ENCODE results near the gene MOGAT2. TPM values are rescaled to one million over a fixed set of nuclear protein-coding genes. Genes with fewer than 3 reads are reported as not detected.
"Not testable (repeated sequence)": the region's sequence is repeated elsewhere in the genome, so short reads cannot be mapped to it uniquely, and the experiment has no call there.

MOGAT2 gene
- total RNA-seq, 2 donors from 2014 or later, result not detected

DNA sequence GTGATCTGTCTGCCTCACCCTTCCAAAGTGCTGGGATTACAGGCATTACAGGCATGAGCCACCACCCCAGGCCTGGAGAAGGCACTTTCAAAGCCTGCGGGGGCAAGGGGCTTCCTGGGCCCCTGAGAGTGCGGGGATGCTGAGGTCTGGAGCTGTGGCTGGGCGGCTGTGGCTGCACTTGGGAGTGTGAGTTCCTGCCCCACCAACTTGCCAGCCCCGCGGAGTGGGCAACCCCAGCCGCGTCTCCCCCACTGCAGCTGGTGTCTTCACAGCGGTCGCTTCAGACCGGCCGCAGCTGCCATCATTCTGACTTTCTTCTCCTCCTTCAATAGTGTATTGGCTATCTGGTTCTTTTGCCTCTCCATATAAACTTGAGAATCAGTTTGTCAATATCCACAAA, 38.1 kb upstream of the MOGAT2 start:
- Mint-ChIP-seq H3K27me3 (ENCODE audit: insufficient read depth) (peaks cover 58% of the 10 kb centered on the region), H3K27ac (no peak overlapping the region), H3K4me1 (no peaks in the 10 kb centered on the region), H3K9me3 (peaks cover 6% of the 10 kb centered on the region), H3K36me3 (ENCODE audit: low read depth) (no peaks in the 10 kb centered on the region), H3K4me3 (no peak overlapping the region)
- peaks cover 34% of the 10 kb centered on the region for H3K27me3 ChIP-seq (ENCODE audit: control insufficient read depth, insufficient read depth, low read length, poor library complexity, severe bottlenecking)
- no peaks in the 10 kb centered on the region for H3K36me3 ChIP-seq (ENCODE audit: control insufficient read depth, insufficient read depth, low read length)
- H3K27ac ChIP-seq (ENCODE audit: low read depth, low read length), result no peak overlapping the region
- TF ChIP-seq, protein P1, sequence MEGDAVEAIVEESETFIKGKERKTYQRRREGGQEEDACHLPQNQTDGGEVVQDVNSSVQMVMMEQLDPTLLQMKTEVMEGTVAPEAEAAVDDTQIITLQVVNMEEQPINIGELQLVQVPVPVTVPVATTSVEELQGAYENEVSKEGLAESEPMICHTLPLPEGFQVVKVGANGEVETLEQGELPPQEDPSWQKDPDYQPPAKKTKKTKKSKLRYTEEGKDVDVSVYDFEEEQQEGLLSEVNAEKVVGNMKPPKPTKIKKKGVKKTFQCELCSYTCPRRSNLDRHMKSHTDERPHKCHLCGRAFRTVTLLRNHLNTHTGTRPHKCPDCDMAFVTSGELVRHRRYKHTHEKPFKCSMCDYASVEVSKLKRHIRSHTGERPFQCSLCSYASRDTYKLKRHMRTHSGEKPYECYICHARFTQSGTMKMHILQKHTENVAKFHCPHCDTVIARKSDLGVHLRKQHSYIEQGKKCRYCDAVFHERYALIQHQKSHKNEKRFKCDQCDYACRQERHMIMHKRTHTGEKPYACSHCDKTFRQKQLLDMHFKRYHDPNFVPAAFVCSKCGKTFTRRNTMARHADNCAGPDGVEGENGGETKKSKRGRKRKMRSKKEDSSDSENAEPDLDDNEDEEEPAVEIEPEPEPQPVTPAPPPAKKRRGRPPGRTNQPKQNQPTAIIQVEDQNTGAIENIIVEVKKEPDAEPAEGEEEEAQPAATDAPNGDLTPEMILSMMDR (conservative IDR thresholded peaks at IDR 0.05), result no peak
- no peak overlapping the region for H3K9ac ChIP-seq (ENCODE audit: extremely low read depth, low read length, poor library complexity, severe bottlenecking)
- H3K4me3 ChIP-seq (ENCODE audit: low read length), result no peak overlapping the region
- DNase-seq, result no peak
- WGBS, 2 experiments (ENCODE audit: insufficient coverage in 1 of 2, insufficient read length in 1 of 2), result 86 to 90% methylated on average over 10 to 11 of the region's 11 CpGs
- H3K4me1 ChIP-seq (ENCODE audit: control insufficient read depth, insufficient read depth, low read length), result no peaks in the 10 kb centered on the region
- H3K9me3 ChIP-seq (ENCODE audit: control insufficient read depth, low read length), result peaks cover 2% of the 10 kb centered on the region

DNA sequence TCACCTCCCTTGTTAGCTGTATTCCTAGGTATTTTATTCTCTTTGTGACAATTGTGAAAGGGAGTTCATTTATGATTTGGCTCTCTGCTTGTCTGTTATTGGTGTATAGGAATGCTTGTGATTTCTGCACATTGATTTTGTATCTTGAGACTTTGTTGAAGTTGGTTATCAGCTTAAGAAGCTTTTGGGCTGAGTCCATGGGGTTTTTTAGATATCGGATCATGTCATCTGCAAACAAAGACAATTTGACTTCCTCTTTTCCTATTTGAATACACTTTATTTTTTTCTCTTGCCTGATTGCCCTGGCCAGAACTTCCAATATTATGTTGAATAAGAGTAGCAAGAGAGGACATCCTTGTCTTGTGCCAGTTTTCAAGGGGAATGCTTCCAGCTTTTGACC, 33.8 kb upstream of the MOGAT2 start:
- not testable (repeated sequence) for H3K4me1 Mint-ChIP-seq; H3K4me1 ChIP-seq (ENCODE audit: control insufficient read depth, insufficient read depth, low read length); H3K9ac ChIP-seq (ENCODE audit: extremely low read depth, low read length, poor library complexity, severe bottlenecking); H3K4me3 ChIP-seq (ENCODE audit: low read length); DNase-seq; H3K4me3 Mint-ChIP-seq; H3K36me3 ChIP-seq (ENCODE audit: control insufficient read depth, insufficient read depth, low read length); H3K27ac ChIP-seq (ENCODE audit: low read depth, low read length); H3K27ac Mint-ChIP-seq; H3K36me3 Mint-ChIP-seq (ENCODE audit: low read depth)
- WGBS, 2 experiments (ENCODE audit: insufficient coverage in 1 of 2, insufficient read length in 1 of 2), result 100% methylated on average over 1 of the region's 1 CpG; no CpG with 5 or more reads in 1 of the 2 experiments
- H3K9me3 Mint-ChIP-seq, result peaks cover 20% of the 10 kb centered on the region
- Histone ChIP-seq H3K27me3 (ENCODE audit: control insufficient read depth, insufficient read depth, low read length, poor library complexity, severe bottlenecking) (peaks cover 18% of the 10 kb centered on the region), H3K9me3 (ENCODE audit: control insufficient read depth, low read length) (peaks cover 12% of the 10 kb centered on the region)
- H3K27me3 Mint-ChIP-seq (ENCODE audit: insufficient read depth), result peaks cover 66% of the 10 kb centered on the region

DNA sequence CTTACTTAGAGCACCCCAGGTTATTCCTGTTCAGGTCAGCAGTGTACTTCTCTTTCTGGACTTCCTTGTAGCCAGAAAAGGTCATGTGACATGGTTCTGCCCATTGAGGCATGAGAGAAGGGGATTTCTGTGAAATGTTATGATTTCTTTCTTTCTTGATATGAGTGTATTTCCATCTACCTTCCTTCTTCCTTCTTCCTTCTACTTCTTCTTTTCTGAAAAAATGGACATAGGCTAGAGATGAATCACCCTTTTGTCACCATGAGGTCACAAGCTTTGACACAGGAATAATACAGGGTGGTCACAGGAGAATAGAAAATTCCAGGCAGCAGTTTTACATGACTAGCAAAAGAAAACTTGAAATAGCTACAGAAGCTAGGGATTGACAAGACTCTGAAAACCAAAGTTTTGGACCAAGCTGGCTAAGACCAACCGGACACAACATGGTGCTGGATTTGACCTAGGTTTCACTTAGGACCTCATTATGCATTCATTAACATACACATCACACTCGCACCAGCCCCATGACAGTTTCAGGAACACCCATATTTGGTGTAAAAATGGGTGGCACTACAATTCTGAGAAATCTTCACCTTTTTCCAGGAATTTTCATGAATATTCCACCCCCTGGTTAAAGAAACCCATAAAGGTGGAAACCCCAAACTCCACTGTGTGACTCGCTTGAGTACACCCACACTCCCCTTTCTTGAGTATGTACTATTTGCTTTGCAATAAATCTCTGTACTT, 27.6 kb upstream of the MOGAT2 start:
- Histone ChIP-seq H3K9me3 (ENCODE audit: control insufficient read depth, low read length) (peaks cover 6% of the 10 kb centered on the region), H3K4me3 (ENCODE audit: low read length) (no peak overlapping the region), H3K36me3 (ENCODE audit: control insufficient read depth, insufficient read depth, low read length) (no peaks in the 10 kb centered on the region), H3K27ac (ENCODE audit: low read depth, low read length) (no peak overlapping the region), H3K4me1 (ENCODE audit: control insufficient read depth, insufficient read depth, low read length) (no peaks in the 10 kb centered on the region), H3K27me3 (ENCODE audit: control insufficient read depth, insufficient read depth, low read length, poor library complexity, severe bottlenecking) (peaks cover 13% of the 10 kb centered on the region), H3K9ac (ENCODE audit: extremely low read depth, low read length, poor library complexity, severe bottlenecking) (no peak overlapping the region)
- H3K4me3 Mint-ChIP-seq, result no peak overlapping the region
- H3K27me3 Mint-ChIP-seq (ENCODE audit: insufficient read depth), result peaks cover 67% of the 10 kb centered on the region
- no peaks in the 10 kb centered on the region for H3K36me3 Mint-ChIP-seq (ENCODE audit: low read depth)
- TF ChIP-seq, protein P1 (conservative IDR thresholded peaks at IDR 0.05), result no peak
- no peak overlapping the region for H3K27ac Mint-ChIP-seq
- DNase-seq, result no peak
- WGBS, 2 experiments (ENCODE audit: insufficient coverage in 1 of 2, insufficient read length in 1 of 2), result 97% methylated on average over 3 of the region's 3 CpGs; no CpG with 5 or more reads in 1 of the 2 experiments
- no peaks in the 10 kb centered on the region for H3K4me1 Mint-ChIP-seq
- peaks cover 10% of the 10 kb centered on the region for H3K9me3 Mint-ChIP-seq
